ENCODE results near the gene KRT82.
"Not testable (repeated sequence)": the region's sequence is repeated elsewhere in the genome, so short reads cannot be mapped to it uniquely, and the experiment has no call there.

The KRT82 gene

DNA sequence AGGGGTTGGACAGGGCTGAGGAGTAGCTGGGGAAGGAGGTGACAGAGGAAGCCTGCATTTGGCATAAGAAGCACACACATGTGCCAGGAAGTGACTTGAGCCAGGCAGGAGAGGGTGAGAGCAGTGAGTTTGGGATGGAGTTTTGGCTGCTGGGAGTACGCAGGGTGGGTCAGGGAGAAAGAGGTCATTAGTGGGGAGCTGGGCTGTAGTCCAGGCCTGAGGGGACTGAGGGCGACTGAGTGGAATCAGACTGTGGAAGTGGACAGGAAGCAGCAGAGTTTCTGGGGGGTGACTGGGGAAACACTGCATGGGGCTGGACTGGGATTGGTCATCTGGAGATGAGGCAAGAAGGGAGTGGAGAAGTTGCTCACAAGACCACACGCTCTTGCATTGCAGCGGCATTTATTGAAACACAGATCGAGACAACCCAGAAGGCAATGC is 46.5 kb downstream of the KRT82 start:
- DNase-seq (no peak), ATAC-seq (no peak)

- peak; percentile 33 for DNase-seq
- peak; percentile 89 for ATAC-seq
Observed at GRCh38 chr12:52358575-52359350, 47.4 kb downstream of the KRT82 start.

GRCh38 chr12:52356762-52357580 is 49.2 kb downstream of the KRT82 start:
- no peak for ATAC-seq

GRCh38 chr12:52356031-52356761 is 49.9 kb downstream of the KRT82 start:
- DNase-seq (no peak), ATAC-seq (no peak)

More at GRCh38 chr12:52356762-52357580, 49.2 kb downstream of the KRT82 start:
- DNase-seq, result no peak

DNA sequence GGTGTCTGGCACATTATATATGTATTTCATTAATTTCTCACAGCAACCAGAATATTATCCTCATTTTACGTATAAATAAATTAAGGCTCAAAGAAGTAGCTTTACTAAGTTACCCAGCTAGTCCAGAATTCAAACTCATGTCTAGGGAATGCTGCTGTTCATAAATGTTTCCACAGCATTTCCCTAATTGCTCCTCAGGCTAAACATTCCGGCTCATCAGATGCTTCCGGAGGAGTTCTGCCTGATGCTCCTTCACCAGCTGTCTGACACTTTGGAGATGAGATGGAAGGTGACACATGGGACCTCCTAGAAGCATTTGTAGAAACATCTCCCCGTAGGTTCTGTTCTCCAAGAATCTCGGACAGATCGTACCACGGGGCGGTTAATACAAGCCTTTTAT is 51.0 kb downstream of the KRT82 start:
- ATAC-seq, result no peak
- DNase-seq, result no peak

- ATAC-seq, result no peak
- no peak for DNase-seq
Observed at GRCh38 chr12:52354200-52354599, 51.9 kb downstream of the KRT82 start.

DNA sequence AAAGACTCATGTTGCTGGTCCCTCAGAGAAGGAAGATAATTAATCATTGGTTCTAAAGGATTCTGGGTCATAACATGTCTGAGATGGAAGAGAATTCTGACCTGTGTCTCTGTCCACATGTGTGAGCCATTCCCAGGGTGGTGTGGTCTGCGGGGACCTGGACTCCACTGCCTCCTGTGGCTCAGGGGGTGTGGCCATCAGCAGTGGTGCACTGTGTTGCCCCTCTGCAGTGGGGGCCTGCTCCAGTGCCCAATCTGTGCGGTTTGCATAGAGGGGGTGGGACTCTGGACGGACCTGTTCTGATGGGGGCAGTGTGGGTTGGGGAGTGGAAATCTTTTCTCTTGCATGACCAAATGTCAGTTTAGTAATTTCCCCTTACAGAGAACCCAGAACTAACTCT is 52.4 kb downstream of the KRT82 start:
- DNase-seq (no peak), ATAC-seq (no peak)

DNA sequence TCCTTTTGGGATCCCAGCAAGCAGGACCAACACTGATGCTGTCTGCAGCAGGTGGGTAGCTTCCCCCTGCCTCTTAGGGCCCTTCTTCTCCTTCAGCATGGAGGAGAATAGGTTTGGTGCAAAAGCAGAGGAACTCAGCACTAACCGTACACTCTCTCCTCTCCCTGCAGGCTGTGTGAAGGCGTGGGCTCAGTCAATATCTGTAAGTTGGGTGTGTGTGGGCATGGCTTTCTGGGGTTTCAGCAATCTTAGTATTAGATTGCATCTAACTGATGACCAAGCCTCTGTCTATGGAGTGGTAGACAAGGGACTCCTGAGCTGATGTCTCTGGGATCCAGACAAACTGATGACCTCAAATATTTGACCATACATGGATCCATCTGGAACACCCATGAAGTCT is 53.2 kb downstream of the KRT82 start:
- ATAC-seq, result no peak
- DNase-seq, result no peak

- ATAC-seq, result peak; percentile 75
- DNase-seq, result peak; percentile 47
Observed at GRCh38 chr12:52351196-52352059, 54.7 kb downstream of the KRT82 start.

GRCh38 chr12:52350786-52351185 is 55.3 kb downstream of the KRT82 start:
- ATAC-seq (no peak), DNase-seq (no peak)

- no peak for ATAC-seq
Observed at GRCh38 chr12:52350021-52350620, 56.0 kb downstream of the KRT82 start.

DNA sequence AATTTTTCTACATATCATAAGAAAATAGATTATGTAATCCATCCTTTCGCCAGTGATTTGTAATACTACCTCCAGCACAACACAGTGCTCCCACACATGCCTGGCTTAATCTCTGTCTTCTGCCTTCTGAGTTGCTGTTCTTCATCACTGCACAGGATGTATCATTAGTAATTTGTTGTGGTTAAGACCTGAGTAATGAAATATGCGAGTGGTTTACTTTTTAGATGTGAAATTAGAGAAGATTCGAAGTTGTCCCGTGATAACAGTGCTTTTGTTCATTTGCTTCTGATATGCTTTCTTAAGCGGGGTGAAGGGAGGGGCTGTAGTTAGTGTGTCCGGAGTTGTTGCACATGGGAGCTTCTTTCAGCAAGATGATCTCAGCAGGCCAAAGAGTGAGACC is 56.9 kb downstream of the KRT82 start:
- DNase-seq (no peak), ATAC-seq (no peak)

More at GRCh38 chr12:52350021-52350620, 56.0 kb downstream of the KRT82 start:
- DNase-seq, result no peak

DNA sequence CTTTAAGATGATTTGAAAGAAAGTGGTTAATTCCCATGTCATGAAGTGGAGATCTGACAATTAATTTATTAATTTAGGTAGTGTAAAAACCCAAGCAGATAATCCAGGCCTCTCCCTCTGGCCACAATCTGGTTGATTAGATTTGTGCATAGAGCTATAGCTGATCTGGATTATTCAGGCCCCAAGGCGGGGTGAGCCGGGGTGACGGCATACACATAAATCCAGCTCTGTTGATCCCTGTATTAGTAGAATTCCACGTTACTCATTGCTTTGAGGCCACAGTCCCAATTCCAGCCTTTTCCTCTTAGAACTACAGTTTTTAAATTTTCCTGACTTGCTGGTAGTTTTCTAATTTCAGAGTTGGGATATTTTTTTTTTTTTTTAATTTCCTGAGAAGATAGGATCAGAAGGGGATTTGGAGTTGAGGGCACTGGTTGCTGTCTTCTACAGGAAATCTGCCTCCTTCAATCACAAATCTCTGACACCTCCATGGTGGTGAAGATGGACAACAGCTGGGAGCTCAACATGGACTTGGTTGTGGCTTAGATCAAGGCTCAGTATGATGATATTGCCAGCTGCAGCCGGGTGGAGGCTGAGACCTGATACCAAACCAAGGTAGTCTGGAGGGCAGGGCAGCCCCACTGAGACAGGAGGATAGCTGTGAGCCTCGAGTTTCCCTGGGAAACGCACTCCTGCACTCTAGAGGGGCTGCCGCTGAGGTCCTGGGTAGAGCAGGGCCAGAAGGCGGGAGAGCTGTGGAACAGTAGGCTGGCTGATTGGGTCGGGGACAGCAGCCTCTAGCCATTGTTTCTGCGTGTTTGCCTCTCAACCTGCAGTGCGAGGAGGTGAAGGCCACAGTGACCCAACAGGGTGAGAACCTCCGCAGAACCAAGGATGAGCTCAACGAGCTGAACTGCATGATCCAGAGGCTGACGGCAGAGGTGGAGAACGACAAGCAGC is 58.3 kb downstream of the KRT82 start:
- no peak for ATAC-seq
- no peak for DNase-seq

- DNase-seq (no peak), ATAC-seq (no peak)
Observed at GRCh38 chr12:52347016-52347415, 59.1 kb downstream of the KRT82 start.

GRCh38 chr12:52346593-52346992 is 59.5 kb downstream of the KRT82 start:
- no peak for DNase-seq
- ATAC-seq, result no peak

- ATAC-seq, DNase-seq: not testable (repeated sequence)
Observed at GRCh38 chr12:52345041-52345440, 61.1 kb downstream of the KRT82 start.

- no peak for ATAC-seq
- DNase-seq, result no peak
Observed at GRCh38 chr12:52344111-52344510, 62.0 kb downstream of the KRT82 start.
